GM23338 (cell line): Measurements from ENCODE around the gene TMEM123. TPM values are rescaled to one million over a fixed set of nuclear protein-coding genes. Genes with fewer than 3 reads are reported as not detected.

Source experiments
- ATAC-seq: fragments of 200-7000 bp; cut with Tn5 transposase; 3 replicates; pipeline ENCODE4 v1.9.1; 2020
- DNase-seq: peaks from one replicate; pipeline ENCODE4 v3.0.0-alpha.2; 2015; ENCODE audit warnings: low spot score
- H2AFZ ChIP-seq: fragments of 200-600 bp; sonication (generic); 2 replicates; pipeline ENCODE4 v1.8.0; 2016; ENCODE audit warnings: antibody characterized with exemption, mild to moderate bottlenecking, moderate library complexity
- H3F3A ChIP-seq: fragments of 200-600 bp; sonication (generic); replicated peaks from 2 replicates; pipeline ENCODE4 v1.8.0; 2017; ENCODE audit warnings: antibody characterized with exemption, mixed run types, low read depth
- H3K27ac ChIP-seq: fragments of 200-600 bp; sonication (generic); 2 replicates; pipeline ENCODE4 v1.6.1; 2016; ENCODE audit warnings: low read depth
- H3K27me3 ChIP-seq: fragments of 200-600 bp; sonication (generic); 2 replicates; pipeline ENCODE4 v1.8.0; 2016; ENCODE audit warnings: mild to moderate bottlenecking, mixed run types, moderate library complexity; ENCODE audit not compliant: insufficient read depth
- H3K36me3 ChIP-seq: fragments of 200-600 bp; sonication (generic); 2 replicates; pipeline ENCODE4 v1.8.0; 2016; ENCODE audit warnings: mild to moderate bottlenecking; ENCODE audit not compliant: insufficient read depth
- H3K4me1 ChIP-seq: fragments of 200-600 bp; sonication (generic); 2 replicates; pipeline ENCODE4 v1.8.0; 2016; ENCODE audit warnings: mild to moderate bottlenecking, moderate library complexity; ENCODE audit not compliant: insufficient read depth
- H3K4me2 ChIP-seq: fragments of 200-600 bp; sonication (generic); 2 replicates; pipeline ENCODE4 v1.7.1; 2017; ENCODE audit warnings: mixed run types
- H3K4me3 ChIP-seq: fragments of 200-600 bp; sonication (generic); 2 replicates; pipeline ENCODE4 v1.6.1; 2016; ENCODE audit warnings: mixed run types
- H3K79me2 ChIP-seq: fragments of 200-600 bp; sonication (generic); replicated peaks from 2 replicates; pipeline ENCODE4 v1.8.0; 2017; ENCODE audit warnings: mild to moderate bottlenecking; ENCODE audit not compliant: insufficient read depth
- H3K9me2 ChIP-seq: fragments of 200-600 bp; sonication (generic); 2 replicates; pipeline ENCODE4 v1.8.0; 2017; ENCODE audit not compliant: insufficient read depth
- H4K20me1 ChIP-seq: fragments of 200-600 bp; sonication (generic); replicated peaks from 2 replicates; pipeline ENCODE4 v1.8.0; 2017; ENCODE audit warnings: mild to moderate bottlenecking; ENCODE audit not compliant: insufficient read depth
- H3K27ac Mint-ChIP-seq: 2 replicates; pipeline ENCODE4 v1.8.0; 2020; ENCODE audit warnings: inconsistent platforms, mild to moderate bottlenecking, moderate library complexity, mixed read lengths
- H3K27me3 Mint-ChIP-seq: 3 replicates; pipeline ENCODE4 v1.8.0; 2022; ENCODE audit warnings: low read depth, mild to moderate bottlenecking, moderate library complexity, mixed read lengths, inconsistent platforms; ENCODE audit not compliant: insufficient read depth, poor library complexity
- H3K36me3 Mint-ChIP-seq: 3 replicates; pipeline ENCODE4 v1.8.0; 2021; ENCODE audit warnings: low read depth, mild to moderate bottlenecking, inconsistent platforms, moderate library complexity, mixed read lengths
- H3K4me1 Mint-ChIP-seq: 3 replicates; pipeline ENCODE4 v1.8.0; 2020; ENCODE audit warnings: mild to moderate bottlenecking, inconsistent platforms, mixed read lengths
- H3K4me3 Mint-ChIP-seq: 3 replicates; pipeline ENCODE4 v1.8.0; 2021; ENCODE audit warnings: moderate library complexity, mild to moderate bottlenecking, inconsistent platforms, mixed read lengths
- H3K9me3 Mint-ChIP-seq: 3 replicates; pipeline ENCODE4 v1.8.0; 2020; ENCODE audit warnings: moderate library complexity, mild to moderate bottlenecking, inconsistent platforms, mixed read lengths
- CREB1 ChIP-seq: fragments of 250-450 bp; sonication (Bioruptor Pico); IDR thresholded peaks from 2 replicates; pipeline ENCODE4 v1.5.0; 2020; ENCODE audit warnings: low read depth, mild to moderate bottlenecking, moderate library complexity
- ETS1 ChIP-seq: IDR thresholded peaks from 2 replicates; pipeline ENCODE4 v1.6.1; 2016; ENCODE audit warnings: antibody characterized with exemption
- EZH2 ChIP-seq: fragments of 200-600 bp; sonication (generic); IDR thresholded peaks from one replicate; pipeline ENCODE4 v1.8.0; 2017; ENCODE audit warnings: antibody characterized with exemption, mild to moderate bottlenecking, low read depth; ENCODE audit not compliant: unreplicated experiment
- EZH2phosphoT487 ChIP-seq: fragments of 200-600 bp; sonication (generic); IDR thresholded peaks from one replicate; pipeline ENCODE4 v1.8.1; 2018; ENCODE audit warnings: antibody characterized with exemption; ENCODE audit not compliant: unreplicated experiment
- JUNB ChIP-seq: IDR thresholded peaks from one replicate; pipeline ENCODE4 v1.6.1; 2016; ENCODE audit warnings: antibody characterized with exemption; ENCODE audit not compliant: unreplicated experiment
- NANOG ChIP-seq: IDR thresholded peaks from 2 replicates; pipeline ENCODE4 v1.6.1; 2016; ENCODE audit warnings: antibody characterized with exemption, borderline replicate concordance
- POLR2AphosphoS5 ChIP-seq: IDR thresholded peaks from 2 replicates; pipeline ENCODE4 v1.6.1; 2016; ENCODE audit warnings: antibody characterized with exemption, low read depth
- REST ChIP-seq: IDR thresholded peaks from one replicate; pipeline ENCODE4 v1.6.1; 2018; ENCODE audit warnings: antibody characterized with exemption; ENCODE audit not compliant: unreplicated experiment
- STAT1 ChIP-seq: IDR thresholded peaks from one replicate; pipeline ENCODE4 v1.6.1; 2016; ENCODE audit warnings: antibody characterized with exemption; ENCODE audit not compliant: unreplicated experiment
- ZNF114 ChIP-seq: fragments of 250-450 bp; sonication (Bioruptor Pico); IDR thresholded peaks from 2 replicates; pipeline ENCODE4 v1.5.0; 2020; ENCODE audit warnings: mild to moderate bottlenecking, moderate library complexity
- ZNF331 ChIP-seq: fragments of 250-450 bp; sonication (Bioruptor Pico); IDR thresholded peaks from 2 replicates; pipeline ENCODE4 v1.5.0; 2020; ENCODE audit warnings: low read depth, mild to moderate bottlenecking, moderate library complexity
- ZNF462 ChIP-seq: fragments of 250-450 bp; sonication (Bioruptor Pico); IDR thresholded peaks from 2 replicates; pipeline ENCODE4 v1.5.0; 2020; ENCODE audit warnings: mild to moderate bottlenecking, moderate library complexity
- polyA plus RNA-seq: library from polyadenylated mRNA; unstranded; fragments of >200 nt; fragmentation: Nextera tagmentation; extraction: Ambion mirVana; gene quantifications from 2 replicates; pipeline ENCODE4 v1.2.1, GENCODE V29; 2016
- total RNA-seq: library from RNA; depleted of rRNA; stranded (reverse); fragments of >200 nt; shearing (Covaris generic); gene quantifications from 2 replicates; pipeline ENCODE4 v1.2.3, GENCODE V29; 2014
- TF ChIP-seq, protein P1 (sequence below), 2 experiments: fragments of 200-600 bp in 1 of 2; sonication (generic) in 1 of 2; conservative IDR thresholded peaks; 2 replicates each; pipeline versions ENCODE4 v1.5.1 to v1.6.1; 2016 to 2017; ENCODE audit warnings: antibody characterized with exemption in 2 of 2, low read depth in 2 of 2, mild to moderate bottlenecking in 2 of 2, moderate library complexity in 1 of 2

Gene TMEM123
- total and polyA plus RNA-seq, 2 experiments from 2014 or later: 44.1 to 61.0 TPM

GRCh38 chr11:102364991-102365390, 87.6 kb downstream of the TMEM123 start:
- no peaks in the 10 kb centered on the region for H3K27me3 Mint-ChIP-seq
- no peak overlapping the region for H3K27ac Mint-ChIP-seq
- Histone ChIP-seq H3K4me3 (no peak overlapping the region), H2AFZ (no peak overlapping the region), H3K27ac (no peak overlapping the region), H3K4me1 (no peaks in the 10 kb centered on the region), H3K27me3 (no peaks in the 10 kb centered on the region), H3K36me3 (peaks cover 9% of the 10 kb centered on the region), H4K20me1 (no peaks in the 10 kb centered on the region), H3F3A (no peaks in the 10 kb centered on the region), H3K79me2 (no peaks in the 10 kb centered on the region), H3K9me2 (no peaks in the 10 kb centered on the region), H3K4me2 (no peak overlapping the region)
- ATAC-seq (no peak), DNase-seq (no peak)
- H3K4me3 Mint-ChIP-seq: no peak overlapping the region
- TF ChIP-seq ZNF462 (CRISPR knock-in tag) (no peak), ETS1 (no peak), EZH2 (no peak), CREB1 (no peak), NANOG (no peak), REST (no peak), ZNF114 (CRISPR knock-in tag) (no peak), JUNB (no peak), POLR2AphosphoS5 (no peak), ZNF331 (no peak), STAT1 (no peak), EZH2phosphoT487 (no peak)
- TF ChIP-seq, protein P1, sequence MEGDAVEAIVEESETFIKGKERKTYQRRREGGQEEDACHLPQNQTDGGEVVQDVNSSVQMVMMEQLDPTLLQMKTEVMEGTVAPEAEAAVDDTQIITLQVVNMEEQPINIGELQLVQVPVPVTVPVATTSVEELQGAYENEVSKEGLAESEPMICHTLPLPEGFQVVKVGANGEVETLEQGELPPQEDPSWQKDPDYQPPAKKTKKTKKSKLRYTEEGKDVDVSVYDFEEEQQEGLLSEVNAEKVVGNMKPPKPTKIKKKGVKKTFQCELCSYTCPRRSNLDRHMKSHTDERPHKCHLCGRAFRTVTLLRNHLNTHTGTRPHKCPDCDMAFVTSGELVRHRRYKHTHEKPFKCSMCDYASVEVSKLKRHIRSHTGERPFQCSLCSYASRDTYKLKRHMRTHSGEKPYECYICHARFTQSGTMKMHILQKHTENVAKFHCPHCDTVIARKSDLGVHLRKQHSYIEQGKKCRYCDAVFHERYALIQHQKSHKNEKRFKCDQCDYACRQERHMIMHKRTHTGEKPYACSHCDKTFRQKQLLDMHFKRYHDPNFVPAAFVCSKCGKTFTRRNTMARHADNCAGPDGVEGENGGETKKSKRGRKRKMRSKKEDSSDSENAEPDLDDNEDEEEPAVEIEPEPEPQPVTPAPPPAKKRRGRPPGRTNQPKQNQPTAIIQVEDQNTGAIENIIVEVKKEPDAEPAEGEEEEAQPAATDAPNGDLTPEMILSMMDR (conservative IDR thresholded peaks at IDR 0.05; ENCODE audit: low read depth in 2 of 2): no peak
- H3K36me3 Mint-ChIP-seq: peaks cover 45% of the 10 kb centered on the region
- H3K9me3 Mint-ChIP-seq: no peaks in the 10 kb centered on the region
- no peaks in the 10 kb centered on the region for H3K4me1 Mint-ChIP-seq
